ENCODE results near the gene PPDPF.
"Not testable (repeated sequence)": the region's sequence is repeated elsewhere in the genome, so short reads cannot be mapped to it uniquely, and the experiment has no call there.

Gene PPDPF

DNA sequence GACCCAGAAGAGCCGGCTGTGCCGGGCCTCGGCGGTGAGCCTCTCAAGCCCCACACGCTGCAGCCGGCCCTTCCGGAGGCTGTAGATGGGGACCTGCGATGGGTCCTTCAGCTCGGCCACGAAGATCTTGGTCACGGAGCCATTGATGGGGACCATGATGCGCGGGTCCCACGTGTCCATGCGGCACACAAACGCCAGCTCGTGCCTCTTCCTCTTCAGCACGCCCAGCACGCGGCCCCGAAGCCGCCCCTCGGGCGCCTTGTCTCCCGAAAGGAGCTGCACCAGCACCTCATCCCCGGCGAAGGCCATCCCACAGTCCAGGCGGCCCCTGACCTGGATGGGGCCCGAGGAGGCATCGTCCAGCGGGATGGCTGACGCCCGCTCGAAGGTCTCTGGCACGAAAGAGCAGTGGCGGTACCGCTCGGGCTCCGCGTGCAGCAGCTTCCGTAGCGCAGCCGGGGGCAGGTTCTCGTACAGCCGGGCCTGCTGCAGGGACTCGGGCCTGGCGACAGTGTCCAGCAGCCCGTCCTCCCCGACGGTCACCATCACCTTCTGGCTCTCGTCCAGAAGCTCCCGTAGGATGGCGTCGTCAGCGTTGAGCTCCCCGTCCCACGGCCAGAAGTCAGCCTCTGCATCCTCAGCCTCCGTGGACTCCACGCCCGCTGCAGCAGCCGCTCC lies 44.6 kb downstream of the PPDPF start:
- DNase-seq (ENCODE audit: low read depth, low spot score) = no peak

GRCh38 chr20:63565699-63566335 lies 45.3 kb downstream of the PPDPF start:
- DNase-seq (ENCODE audit: low read depth, low spot score) = no peak

DNA sequence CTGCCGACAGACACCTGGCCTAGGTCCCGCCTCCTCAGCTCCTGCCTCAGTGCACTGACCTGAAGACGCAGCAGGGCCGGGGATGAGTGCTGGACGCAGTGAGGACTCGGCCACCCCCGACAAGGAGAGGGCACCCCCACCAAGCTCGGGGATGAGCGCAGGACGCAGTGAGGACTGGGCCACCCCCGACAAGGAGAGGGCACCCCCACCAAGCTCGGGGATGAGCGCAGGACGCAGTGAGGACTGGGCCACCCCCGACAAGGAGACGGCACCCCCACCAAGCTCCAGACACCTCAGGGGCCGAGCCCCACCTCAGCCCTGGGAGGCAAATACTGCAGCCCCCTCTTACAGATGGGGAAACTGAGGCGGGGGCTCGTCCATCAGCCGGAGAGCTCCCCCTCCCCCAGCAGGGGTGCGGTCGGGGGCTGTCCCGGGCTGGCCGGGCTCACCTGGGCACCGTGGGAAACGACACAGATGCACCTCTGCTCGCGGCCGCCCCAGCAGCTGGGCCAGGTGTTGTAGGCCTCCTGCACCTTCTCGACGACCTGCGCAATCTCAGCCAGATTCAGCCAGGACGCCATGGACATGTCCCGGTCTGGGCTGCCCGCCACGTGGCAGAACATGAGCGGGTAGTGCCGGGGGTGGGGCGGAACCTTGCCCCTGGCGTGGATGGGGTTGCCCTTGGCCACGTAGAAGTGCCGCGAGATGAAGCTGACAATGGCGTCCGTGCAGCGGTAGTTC lies 46.0 kb downstream of the PPDPF start:
- no peak for DNase-seq (ENCODE audit: low read depth, low spot score)

DNA sequence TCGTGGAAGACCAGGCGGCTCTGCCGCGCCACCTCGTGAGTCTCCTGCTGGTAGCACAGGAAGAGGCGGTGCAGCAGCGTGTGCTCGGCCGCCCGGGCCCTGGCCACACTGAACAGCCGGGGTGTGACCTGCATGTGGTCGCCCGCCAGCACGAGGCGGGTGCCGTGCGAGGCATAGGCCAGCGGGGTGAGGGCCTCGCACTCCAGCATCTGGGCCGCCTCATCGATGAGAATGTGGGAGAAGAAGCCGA lies 46.5 kb downstream of the PPDPF start:
- DNase-seq (ENCODE audit: low read depth, low spot score) = no peak

DNA sequence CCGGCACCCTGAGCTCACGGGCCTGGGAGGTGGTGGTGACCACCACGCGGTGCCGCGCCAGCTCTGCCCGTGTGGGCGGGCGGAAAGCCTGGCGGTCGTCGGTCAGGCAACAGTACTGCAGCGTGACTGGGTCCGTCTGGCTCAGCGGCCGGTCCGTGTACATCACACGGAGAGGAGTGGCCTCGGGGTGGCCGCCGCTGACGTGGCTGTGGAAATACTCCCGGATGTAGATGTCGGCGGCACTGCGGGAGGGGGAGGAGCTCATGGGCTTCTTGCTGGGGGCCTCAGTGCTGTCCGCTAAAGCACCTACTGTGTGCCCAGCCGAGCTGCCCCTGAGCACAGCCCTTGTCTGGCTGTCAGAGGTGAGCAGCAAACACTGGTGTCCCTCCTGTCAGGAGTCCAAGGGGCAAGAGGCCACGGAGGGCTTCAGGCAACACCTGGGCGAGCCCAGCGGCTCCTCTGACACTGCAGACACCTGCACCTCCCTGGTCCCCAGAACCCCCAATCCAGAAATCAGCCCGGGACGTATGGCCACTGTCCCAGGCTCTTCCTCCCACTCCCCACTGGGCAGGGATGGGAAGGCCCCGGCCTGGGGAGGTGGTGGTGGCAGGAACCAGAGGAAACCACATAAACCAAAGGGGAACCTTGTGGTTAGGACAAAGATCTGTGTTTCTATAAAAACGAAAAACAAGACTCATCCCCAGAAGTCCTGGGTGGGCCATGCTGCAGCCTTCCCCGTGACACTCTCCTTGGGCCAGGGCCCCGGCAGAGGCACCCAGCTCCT lies 47.0 kb downstream of the PPDPF start:
- no peak for DNase-seq (ENCODE audit: low read depth, low spot score)

DNA sequence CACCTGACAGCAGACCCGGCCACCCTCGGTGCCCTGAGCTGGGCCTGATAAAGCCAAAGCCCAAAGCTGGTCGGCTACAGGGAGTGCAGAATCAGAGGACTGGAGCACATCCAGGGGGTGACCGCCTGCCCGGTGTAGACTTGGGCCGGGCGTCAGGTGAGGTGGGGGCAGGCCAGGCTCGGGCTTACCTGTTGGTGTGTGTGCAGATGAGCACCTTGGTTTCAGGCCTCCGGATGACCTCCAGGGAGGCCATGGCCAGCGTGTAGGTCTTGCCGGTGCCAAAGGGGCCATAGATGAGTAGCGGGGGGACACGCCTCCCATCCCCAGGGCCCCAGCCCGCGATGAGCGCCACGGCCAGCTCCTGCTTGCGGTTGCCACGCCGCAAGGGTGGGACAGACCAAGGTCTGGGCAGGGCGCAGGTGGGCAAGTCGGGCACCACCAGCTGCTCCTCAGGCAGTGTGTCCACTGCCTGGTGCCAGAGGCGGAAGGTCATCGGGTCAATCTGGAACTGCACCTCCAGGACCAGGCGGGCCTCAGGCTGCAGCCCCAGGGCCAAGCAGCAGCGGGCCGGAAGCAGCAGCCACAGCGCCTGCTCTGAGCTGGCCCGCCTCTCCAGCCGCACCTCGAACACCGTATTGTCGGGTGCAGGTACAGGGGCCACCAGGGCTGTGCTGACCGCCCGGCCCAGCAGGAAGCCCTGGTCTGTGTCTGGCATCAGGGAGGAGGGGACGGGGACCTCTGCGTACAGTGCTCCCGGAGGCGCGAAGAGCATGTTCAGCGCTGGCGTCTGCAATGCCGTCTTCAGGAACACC lies 47.8 kb downstream of the PPDPF start:
- no peak for DNase-seq (ENCODE audit: low read depth, low spot score)

- no peak for DNase-seq (ENCODE audit: low read depth, low spot score)
Observed at GRCh38 chr20:63568986-63569949, 48.7 kb downstream of the PPDPF start.

GRCh38 chr20:63570281-63571086 lies 49.9 kb downstream of the PPDPF start:
- DNase-seq (ENCODE audit: low read depth, low spot score) = no peak

GRCh38 chr20:63571087-63571478 lies 50.5 kb downstream of the PPDPF start:
- not testable (repeated sequence) for DNase-seq (ENCODE audit: low read depth, low spot score)
